Nephron (organoid): ENCODE results near the gene SMC4.
A peak's percentile ranks its signal among the peaks of the same experiment; 100 is the strongest.
"Not testable (repeated sequence)": the region's sequence is repeated elsewhere in the genome, so short reads cannot be mapped to it uniquely, and the experiment has no call there.

Source experiments
- H3K27ac Mint-ChIP-seq, 3 experiments: 2 replicates each; pipeline ENCODE4 v1.8.0; 2020; ENCODE audit warnings: mixed read lengths in 3 of 3, mild to moderate bottlenecking in 2 of 3, moderate library complexity in 1 of 3
- H3K27me3 Mint-ChIP-seq: 2 replicates; pipeline ENCODE4 v1.8.0; 2021; ENCODE audit warnings: low read depth, mild to moderate bottlenecking, moderate library complexity, mixed read lengths
- H3K36me3 Mint-ChIP-seq: 2 replicates; pipeline ENCODE4 v1.8.0; 2020; ENCODE audit warnings: low read depth, mixed read lengths
- H3K4me1 Mint-ChIP-seq: 2 replicates; pipeline ENCODE4 v1.8.0; 2020; ENCODE audit warnings: mixed read lengths
- H3K4me3 Mint-ChIP-seq, 3 experiments: 2 replicates each; pipeline ENCODE4 v1.8.0; 2020; ENCODE audit warnings: mild to moderate bottlenecking in 3 of 3, mixed read lengths in 3 of 3, moderate library complexity in 2 of 3
- H3K9me3 Mint-ChIP-seq: 2 replicates; pipeline ENCODE4 v1.8.0; 2020; ENCODE audit warnings: mixed read lengths
- CTCF ChIP-seq, 3 experiments: fragments of 200-600 bp; sonication (generic); IDR thresholded peaks; one replicate each; pipeline ENCODE4 v1.5.0; 2021; ENCODE audit warnings: antibody characterized with exemption in 3 of 3; ENCODE audit not compliant: unreplicated experiment in 3 of 3

The SMC4 gene

DNA sequence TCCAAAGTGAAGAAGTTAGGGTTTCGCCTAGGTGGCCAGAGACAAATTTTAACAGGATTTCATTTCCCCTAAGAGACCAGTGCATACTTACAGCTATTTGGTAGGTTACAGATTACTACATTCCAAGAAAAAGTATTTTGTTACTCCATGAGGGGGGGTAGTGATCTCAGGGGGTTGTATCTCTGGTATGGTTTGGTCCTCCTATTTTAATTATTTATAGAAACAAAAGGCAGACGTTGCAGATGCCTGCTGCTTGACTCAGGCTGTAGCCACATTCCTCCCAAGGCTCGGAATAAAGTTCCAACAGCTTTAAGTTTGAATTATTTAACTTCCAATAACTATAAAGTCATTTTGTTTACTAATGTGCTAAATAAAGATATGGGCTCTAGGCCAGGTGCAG lies 51.4 kb downstream of the SMC4 start:
- Mint-ChIP-seq H3K36me3 (peaks cover 10% of the 10 kb centered on the region), H3K9me3 (no peaks in the 10 kb centered on the region), H3K4me3 (peak overlapping the region; percentile 91 to 96 (median 95)), H3K27me3 (peaks cover 4% of the 10 kb centered on the region), H3K4me1 (peaks cover 18% of the 10 kb centered on the region), H3K27ac (peak overlapping the region; percentile 94 to 97 (median 95))
- no peak for TF ChIP-seq CTCF (IDR thresholded peaks at IDR 0.05; ENCODE audit: unreplicated experiment in 3 of 3)

DNA sequence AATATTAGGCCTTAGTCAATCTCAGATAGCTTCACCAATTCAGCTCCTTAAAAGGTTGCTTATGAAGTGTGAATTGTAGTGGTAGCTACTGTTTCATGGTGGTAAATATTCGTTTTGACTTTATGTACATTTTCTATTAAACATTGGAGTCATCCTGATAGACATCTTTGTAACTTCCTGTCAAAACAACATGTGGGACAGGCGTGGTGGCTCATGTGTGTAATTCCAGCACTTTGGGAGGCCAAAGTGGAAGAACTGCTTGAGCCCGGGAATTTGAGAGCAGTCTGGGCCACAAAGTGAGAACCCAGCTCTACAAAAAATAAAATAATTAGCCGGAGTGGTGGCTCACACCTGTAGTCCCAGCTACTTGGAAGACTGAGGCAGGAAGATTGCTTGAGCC lies 52.2 kb downstream of the SMC4 start:
- H3K4me3 Mint-ChIP-seq = no peak overlapping the region
- H3K9me3 Mint-ChIP-seq = no peaks in the 10 kb centered on the region

GRCh38 chr3:160452251-160452650 lies 52.8 kb downstream of the SMC4 start:
- H3K4me3 Mint-ChIP-seq, H3K27me3 Mint-ChIP-seq, H3K9me3 Mint-ChIP-seq, H3K36me3 Mint-ChIP-seq, H3K27ac Mint-ChIP-seq: not testable (repeated sequence)
- peaks cover 18% of the 10 kb centered on the region for H3K4me1 Mint-ChIP-seq

More for the DNA sequence above, 52.2 kb downstream of the SMC4 start:
- Mint-ChIP-seq H3K4me1 (peaks cover 18% of the 10 kb centered on the region), H3K36me3 (peaks cover 5% of the 10 kb centered on the region), H3K27me3 (peaks cover 4% of the 10 kb centered on the region), H3K27ac (no peak overlapping the region)
- TF ChIP-seq CTCF (IDR thresholded peaks at IDR 0.05; ENCODE audit: unreplicated experiment in 3 of 3) = no peak

DNA sequence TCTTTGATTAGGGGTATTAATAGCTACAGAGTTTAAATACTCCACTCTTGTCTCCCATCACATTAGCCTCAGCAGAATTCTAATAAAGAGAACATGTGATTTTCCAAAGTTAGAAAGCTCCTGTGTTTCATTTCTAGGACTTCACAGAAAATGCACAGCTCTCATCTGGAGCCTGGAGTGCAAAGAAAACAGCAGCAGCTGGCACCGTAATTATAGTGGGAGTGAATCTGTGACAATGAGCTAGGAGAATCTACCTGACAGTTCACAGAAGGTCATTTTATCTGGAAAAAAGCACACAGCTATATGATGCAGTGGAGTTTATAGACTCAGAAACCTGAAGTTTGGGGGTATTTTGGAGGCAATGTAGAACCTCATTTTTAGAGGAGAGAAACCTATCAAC lies 55.5 kb downstream of the SMC4 start:
- H3K27ac Mint-ChIP-seq = no peak overlapping the region
- TF ChIP-seq CTCF (IDR thresholded peaks at IDR 0.05; ENCODE audit: unreplicated experiment in 3 of 3) = no peak
- H3K9me3 Mint-ChIP-seq = no peaks in the 10 kb centered on the region
- no peak overlapping the region for H3K4me3 Mint-ChIP-seq
- H3K27me3 Mint-ChIP-seq = peaks cover 7% of the 10 kb centered on the region
- peaks cover 7% of the 10 kb centered on the region for H3K4me1 Mint-ChIP-seq
- no peaks in the 10 kb centered on the region for H3K36me3 Mint-ChIP-seq

- TF ChIP-seq CTCF (IDR thresholded peaks at IDR 0.05; ENCODE audit: unreplicated experiment in 3 of 3) = no peak
Measured at GRCh38 chr3:160455846-160456245, 56.4 kb downstream of the SMC4 start.

GRCh38 chr3:160458151-160458550 lies 58.7 kb downstream of the SMC4 start:
- H3K4me3 Mint-ChIP-seq = no peak overlapping the region
- no peaks in the 10 kb centered on the region for H3K4me1 Mint-ChIP-seq
- H3K27me3 Mint-ChIP-seq = peaks cover 4% of the 10 kb centered on the region
- no peaks in the 10 kb centered on the region for H3K9me3 Mint-ChIP-seq
- no peak overlapping the region for H3K27ac Mint-ChIP-seq
- no peaks in the 10 kb centered on the region for H3K36me3 Mint-ChIP-seq
- no peak for TF ChIP-seq CTCF (IDR thresholded peaks at IDR 0.05; ENCODE audit: unreplicated experiment in 3 of 3)

More at GRCh38 chr3:160455846-160456245, 56.4 kb downstream of the SMC4 start:
- no peak overlapping the region for H3K4me3 Mint-ChIP-seq
- no peaks in the 10 kb centered on the region for H3K4me1 Mint-ChIP-seq
- H3K27ac Mint-ChIP-seq = no peak overlapping the region
- H3K27me3 Mint-ChIP-seq = peaks cover 4% of the 10 kb centered on the region
- no peaks in the 10 kb centered on the region for H3K9me3 Mint-ChIP-seq
- no peaks in the 10 kb centered on the region for H3K36me3 Mint-ChIP-seq
